Glomerular endothelial cell (primary cell): ENCODE results near the gene VSIG10. TPM values are rescaled to one million over a fixed set of nuclear protein-coding genes. Genes with fewer than 3 reads are reported as not detected.
"Not testable (repeated sequence)": the region's sequence is repeated elsewhere in the genome, so short reads cannot be mapped to it uniquely, and the experiment has no call there.

Source experiments
- DNase-seq: peaks from one replicate; pipeline ENCODE4 v3.0.0-alpha.2; 2011; ENCODE audit warnings: low read depth, low spot score; ENCODE audit errors: extremely low read depth
- total RNA-seq: library from RNA; depleted of rRNA; stranded (reverse); fragments of >200 nt; gene quantifications from 2 replicates; pipeline ENCODE4 v1.2.3, GENCODE V29; 2015

Gene VSIG10, protein sequence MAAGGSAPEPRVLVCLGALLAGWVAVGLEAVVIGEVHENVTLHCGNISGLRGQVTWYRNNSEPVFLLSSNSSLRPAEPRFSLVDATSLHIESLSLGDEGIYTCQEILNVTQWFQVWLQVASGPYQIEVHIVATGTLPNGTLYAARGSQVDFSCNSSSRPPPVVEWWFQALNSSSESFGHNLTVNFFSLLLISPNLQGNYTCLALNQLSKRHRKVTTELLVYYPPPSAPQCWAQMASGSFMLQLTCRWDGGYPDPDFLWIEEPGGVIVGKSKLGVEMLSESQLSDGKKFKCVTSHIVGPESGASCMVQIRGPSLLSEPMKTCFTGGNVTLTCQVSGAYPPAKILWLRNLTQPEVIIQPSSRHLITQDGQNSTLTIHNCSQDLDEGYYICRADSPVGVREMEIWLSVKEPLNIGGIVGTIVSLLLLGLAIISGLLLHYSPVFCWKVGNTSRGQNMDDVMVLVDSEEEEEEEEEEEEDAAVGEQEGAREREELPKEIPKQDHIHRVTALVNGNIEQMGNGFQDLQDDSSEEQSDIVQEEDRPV
- total RNA-seq: 19.6 and 27.3 TPM in 2 replicates

DNA sequence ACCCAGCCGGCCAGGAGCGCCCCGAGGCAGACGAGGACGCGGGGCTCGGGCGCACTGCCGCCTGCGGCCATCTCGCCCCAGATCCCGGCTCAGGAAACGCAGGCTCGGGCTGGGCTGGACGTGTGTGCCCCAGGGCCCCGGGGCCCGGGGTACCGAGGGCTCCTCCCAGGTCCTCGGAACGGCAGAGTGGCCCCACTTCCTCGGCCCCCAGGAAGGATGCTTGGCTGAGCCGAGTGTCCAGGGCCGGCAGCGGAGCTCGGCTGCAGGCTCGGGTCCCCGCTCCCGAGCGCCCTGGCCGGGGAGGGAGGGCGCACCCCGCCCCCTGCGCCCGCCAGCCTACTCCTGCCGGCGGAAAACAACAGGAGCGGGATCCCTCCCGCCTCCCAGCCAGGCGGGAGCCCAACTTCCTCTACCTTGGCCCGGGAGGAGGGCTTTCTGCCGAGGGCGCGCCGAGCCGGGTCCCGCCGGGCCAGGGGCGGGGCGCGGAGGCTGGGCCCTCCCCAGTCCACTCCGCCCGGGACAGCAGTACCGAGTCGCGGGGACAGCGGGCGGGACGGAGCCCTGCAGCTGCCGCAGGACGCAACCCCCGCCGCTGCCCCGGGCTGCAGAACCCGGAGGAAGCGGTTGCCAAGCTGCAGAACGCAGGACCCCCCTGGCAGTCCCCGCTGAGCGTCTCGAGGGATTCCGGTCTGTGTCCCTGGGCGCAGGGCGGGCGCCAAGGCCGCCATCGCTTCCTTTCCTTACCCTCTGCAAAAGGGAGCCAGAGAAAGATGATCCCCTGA, at the start of gene VSIG10:
VSIG10 (minus strand) TSS at position 411 of the 782 bp plus-strand sequence; CDS start at position 71, 340 bp downstream.
- no peak for DNase-seq

DNA sequence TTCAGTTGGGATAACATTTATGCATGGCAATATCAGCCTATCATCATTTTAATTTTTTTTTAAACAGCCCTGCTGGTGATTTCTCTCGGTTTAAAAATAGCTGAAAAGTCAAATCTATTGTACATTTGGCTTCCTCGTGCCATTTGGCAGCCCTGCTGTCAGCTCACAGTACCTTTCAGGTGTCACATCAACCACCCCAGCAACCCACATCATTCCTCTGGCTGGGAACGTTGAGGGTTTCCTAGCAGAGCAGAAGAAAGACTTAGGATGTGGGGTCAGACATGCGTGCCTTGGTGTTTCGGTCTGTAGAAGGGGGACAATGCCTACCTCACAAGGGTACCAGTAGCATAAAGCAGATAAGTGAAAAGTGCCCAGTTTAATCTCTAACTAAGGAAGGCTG, 47.9 kb upstream of the VSIG10 start:
- DNase-seq: no peak

DNA sequence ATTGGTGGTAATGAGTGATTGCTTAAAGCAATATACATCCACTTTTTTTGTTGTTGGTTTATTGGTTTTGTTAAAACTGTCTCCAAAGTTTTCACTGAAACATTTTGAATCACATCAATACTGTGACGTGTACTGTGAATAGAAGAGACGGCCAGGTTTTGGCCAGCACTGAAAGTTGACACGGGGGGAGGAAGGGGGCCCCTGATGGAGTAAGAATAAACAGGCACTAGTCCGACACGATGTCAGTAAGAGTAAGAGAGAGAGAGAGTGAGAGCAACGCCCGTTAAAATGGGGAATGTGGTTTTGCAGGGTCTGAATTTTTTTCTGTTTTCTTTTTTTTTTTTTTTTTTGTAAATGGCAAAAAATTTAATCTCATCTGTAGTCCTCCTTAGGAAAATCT, 46.8 kb upstream of the VSIG10 start:
- no peak for DNase-seq

DNA sequence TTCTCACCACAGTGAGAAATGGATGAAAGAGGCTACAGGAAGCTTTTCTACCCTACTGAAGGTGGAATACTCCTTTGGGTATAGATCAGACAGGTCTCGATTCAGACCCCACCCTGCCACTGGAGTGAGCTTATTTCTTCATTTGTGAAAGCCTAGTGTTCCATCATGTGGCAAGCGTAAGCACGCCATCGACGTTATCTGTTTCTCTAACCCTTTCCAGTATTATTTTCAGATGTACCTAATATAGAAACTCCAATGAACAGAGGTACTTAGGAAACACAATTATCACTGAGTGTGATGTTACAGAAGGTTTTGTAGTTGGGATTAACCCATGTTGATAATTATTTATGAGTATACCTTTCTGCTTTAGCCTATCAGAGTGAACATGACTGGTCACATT, 44.5 kb upstream of the VSIG10 start:
- no peak for DNase-seq

DNA sequence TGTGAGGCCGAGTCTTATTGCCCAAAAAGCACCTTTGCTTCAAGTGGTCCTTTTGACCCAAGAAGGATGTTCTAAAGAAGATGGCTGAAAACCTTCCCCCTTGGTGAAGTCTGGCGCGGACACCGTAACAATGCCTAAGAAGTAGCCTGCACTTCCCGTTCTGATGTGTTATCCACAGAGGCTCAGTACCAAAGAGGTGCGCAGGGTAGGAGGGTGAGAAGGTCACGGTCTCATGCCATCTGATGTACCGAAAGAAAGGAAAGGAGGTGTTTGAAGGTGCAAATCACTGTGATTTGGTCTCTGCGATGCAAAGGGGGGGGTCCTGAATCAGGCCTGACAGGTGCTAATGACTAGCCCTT, 42.0 kb upstream of the VSIG10 start:
- no peak for DNase-seq

DNA sequence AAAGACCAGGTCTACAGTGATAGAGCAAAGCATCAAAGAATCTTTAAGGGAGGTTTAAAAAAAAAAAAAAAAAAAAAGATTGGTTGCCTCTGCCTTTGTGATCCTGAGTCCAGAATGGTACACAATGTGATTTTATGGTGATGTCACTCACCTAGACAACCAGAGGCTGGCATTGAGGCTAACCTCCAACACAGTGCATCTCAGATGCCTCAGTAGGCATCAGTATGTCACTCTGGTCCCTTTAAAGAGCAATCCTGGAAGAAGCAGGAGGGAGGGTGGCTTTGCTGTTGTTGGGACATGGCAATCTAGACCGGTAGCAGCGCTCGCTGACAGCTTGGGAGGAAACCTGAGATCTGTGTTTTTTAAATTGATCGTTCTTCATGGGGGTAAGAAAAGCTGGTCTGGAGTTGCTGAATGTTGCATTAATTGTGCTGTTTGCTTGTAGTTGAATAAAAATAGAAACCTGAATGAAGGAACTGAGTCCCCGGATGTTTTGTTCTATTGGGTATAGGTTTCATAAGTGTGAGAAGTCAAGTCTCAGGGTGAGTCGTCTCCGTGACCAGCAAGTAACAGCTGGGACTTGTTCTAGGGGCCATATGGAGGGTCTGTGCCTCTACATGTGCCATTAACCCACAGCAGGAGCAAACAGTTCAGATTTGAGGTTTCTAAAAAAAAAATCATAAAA, 41.4 kb upstream of the VSIG10 start:
- DNase-seq: no peak

DNA sequence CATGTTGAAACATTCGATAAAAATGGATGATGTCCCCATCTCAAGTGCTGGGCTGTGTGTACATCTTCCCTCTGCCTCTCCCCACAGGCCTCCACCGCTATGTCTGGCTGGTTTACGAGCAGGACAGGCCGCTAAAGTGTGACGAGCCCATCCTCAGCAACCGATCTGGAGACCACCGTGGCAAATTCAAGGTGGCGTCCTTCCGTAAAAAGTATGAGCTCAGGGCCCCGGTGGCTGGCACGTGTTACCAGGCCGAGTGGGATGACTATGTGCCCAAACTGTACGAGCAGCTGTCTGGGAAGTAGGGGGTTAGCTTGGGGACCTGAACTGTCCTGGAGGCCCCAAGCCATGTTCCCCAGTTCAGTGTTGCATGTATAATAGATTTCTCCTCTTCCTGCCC, 40.7 kb upstream of the VSIG10 start:
- no peak for DNase-seq

DNA sequence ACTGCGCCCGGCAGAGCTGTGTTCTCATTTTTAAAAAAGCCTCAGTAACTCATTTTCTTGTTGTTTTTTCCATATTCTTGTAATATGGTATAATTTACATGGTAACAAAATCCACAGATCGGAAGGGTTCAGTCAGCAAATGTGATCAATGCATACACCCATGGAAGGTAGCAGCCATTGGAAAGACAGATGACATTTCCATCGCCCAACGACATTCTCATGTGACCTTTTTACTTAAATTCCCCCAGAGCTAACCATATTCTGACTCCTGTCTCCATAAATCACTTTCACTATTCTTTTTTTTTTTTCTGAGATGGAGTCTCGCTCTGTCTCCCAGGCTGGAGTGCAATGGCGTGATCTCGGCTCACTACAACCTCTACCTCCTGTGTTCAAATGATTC, 37.0 kb upstream of the VSIG10 start:
- DNase-seq: no peak

DNA sequence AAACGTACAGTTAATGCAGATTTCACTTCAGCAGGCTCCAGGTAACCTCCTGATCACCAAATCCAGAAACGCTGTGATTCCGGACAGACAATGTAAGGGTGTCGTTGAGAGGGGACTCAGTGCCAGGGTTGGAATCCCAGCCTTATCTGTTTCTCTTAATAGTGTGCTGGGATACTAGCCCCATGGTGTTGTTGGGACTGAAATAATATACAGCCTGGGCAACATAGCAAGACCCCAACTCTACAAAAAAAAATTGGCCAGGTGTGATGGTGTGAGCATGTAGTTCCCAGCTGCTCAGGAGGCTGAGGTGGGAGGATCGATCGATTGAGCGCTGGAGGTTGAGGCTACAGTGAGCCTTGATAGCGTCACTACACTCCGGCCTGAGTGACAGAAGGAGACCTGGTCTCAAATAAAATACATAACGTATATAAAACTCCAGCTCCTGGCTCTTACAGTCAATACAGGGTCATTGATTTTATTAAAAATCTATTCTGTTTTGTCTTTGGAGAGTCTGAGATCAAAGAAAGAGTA, 33.4 kb upstream of the VSIG10 start:
- no peak for DNase-seq

DNA sequence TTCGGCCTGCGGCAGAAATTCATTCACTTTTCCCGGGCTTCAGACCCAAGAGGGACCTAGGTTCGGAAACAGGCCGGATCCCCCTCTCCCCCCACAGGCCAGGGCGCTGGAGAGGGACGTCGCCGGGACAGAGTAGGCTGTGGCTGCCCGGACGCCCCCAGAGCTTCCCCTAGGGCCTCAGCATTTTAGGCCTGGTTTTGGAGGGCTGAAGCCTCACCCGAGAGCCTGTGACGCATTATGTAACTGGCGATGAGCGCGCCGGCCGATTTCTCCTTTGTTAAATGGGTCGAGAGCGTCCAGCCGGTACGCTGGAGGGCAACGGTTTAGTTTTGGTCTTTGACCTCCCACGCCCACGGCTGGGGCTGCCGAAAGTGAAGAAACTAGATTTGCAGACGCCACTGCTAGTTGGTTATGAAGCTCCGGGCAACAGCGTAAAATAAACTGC, 32.8 kb upstream of the VSIG10 start:
- DNase-seq: no peak

DNA sequence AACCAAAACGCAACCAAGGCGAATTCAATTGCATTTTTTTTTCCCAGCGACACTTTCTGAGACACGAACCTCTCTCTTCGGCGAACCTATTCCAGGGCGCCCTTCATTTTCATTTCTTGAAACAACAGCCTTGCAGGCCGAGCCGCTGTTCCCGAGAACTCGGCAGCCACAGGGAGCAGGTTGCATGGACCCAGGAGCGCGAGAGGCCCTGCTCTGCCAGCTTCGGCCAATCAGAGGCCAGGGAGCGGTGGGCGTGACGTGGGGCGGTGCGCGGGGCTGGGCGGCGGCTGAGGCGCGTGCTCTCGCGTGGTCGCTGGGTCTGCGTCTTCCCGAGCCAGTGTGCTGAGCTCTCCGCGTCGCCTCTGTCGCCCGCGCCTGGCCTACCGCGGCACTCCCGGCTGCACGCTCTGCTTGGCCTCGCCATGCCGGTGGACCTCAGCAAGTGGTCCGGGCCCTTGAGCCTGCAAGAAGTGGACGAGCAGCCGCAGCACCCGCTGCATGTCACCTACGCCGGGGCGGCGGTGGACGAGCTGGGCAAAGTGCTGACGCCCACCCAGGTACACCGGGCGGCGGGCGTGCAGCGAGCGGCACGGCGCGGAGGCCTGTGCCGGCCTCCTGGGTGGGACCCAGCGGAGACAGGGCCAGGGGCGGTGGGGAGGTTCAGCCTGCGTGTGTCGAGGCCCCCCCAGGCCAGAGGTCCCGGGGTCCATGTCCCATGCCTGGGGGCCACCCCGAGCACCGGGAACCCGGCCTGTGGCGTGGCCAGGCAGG, 32.2 kb upstream of the VSIG10 start, which contains the start of gene PEBP1:
PEBP1 (plus strand) TSS at position 337 of the 771 bp plus-strand sequence; CDS start at position 423, 86 bp downstream.
- no peak for DNase-seq

DNA sequence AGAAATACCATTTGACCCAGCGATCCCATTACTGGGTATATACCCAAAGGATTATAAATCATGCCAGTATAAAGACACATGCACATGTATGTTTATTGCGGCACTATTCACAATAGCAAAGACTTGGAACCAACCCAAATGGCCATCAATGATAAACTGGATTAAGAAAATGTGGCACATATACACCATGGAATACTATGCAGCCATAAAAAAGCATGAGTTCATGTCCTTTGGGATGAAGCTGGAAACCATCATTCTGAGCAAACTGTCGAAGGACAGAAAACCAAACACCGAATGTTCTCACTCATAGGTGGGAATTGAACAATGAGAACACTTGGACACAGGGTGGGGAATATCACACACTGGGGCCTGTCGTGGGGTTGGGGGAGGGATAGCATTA, 25.6 kb upstream of the VSIG10 start:
- not testable (repeated sequence) for DNase-seq

DNA sequence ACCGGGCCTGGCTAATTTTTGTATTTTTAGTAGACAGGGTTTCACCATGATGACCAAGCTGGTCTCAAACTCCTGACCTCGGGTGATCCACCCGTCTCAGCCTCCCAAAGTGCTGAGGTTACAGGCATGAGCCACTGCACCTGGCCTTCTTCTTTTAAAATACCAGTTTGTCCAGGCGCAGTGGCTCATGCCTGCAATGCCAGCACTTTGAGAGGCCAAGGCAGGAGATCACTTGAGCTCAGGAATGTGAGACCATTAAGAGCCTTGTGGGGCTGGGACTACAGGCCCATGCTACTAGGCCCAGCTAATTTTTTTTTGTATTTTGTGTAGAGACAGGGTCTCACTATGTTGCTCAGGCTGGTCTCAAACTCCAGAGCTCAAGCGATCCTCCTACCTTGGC, 24.1 kb upstream of the VSIG10 start:
- no peak for DNase-seq

DNA sequence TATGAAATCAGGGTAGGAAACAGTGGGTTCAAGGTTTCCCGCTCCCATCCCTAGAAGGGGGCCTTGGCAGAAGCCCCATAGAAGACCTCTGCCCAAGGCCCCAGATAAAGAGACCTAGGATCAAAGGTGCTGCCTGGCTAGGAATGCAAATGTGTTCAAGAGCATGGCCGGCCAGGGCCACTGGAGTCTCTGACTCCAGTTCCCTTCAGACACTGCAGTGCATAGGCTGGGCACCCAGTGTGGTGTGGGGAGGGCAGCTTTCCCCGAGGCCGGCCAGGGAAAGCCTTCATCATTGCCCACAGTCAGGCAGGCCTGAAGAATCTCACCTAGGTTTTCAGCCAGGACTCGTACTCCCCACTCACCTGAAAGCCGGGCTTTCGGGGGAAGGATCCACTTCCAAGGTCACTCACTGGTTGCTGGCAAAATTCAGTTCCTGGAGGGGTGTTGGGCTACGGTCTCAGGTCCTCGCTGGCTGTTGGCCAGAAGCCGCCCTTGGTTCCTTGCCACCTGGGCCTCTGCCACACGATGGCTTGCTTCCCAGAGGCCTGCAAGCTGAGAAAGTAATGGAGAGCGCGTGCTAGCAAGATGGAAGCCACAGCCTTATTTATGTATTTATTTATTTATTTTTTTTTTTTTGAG, 22.4 kb upstream of the VSIG10 start:
- no peak for DNase-seq

DNA sequence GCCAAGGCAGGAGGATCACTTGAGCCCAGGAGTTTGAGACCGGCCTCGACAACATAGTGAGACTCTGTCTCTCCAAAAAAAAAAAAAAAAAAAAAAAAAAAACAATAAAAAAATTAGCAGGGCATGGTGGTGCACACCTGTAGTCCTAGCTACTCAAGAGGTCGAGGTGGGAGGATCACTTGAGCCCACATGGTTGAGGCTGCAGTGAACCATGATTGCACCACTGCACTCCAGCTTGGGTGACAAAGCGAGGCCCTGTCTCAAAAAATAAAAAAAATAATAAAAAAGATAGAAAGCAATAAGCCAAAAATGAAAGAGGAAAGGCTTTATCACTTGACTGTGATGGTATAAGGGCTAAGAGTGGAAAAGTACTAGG, 21.9 kb upstream of the VSIG10 start:
- no peak for DNase-seq

DNA sequence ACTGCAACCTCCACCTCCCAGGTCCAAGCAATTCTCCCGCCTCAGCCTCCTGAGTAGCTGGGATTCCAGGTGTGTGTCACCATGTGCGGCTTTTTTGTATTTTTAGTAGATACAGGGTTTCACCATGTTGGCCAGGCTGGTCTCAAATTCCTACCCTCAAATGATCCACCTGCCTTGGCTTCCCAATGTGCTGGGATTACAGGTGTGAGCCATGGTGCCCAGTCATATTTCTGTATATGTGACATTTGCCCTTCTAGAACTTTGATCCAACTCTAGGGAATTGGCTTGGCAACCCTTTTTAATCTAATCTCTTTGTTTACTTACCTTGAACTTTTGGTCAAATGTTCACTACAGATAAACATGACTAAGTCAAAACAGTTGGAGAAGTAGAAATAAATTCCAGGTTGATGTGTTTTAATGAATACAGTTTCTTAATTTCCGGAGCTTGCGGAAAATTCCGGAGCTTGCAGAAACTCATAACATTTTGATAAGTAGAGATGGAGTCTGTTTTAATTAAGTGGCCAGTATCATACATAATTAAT, 20.6 kb upstream of the VSIG10 start:
- DNase-seq: no peak

DNA sequence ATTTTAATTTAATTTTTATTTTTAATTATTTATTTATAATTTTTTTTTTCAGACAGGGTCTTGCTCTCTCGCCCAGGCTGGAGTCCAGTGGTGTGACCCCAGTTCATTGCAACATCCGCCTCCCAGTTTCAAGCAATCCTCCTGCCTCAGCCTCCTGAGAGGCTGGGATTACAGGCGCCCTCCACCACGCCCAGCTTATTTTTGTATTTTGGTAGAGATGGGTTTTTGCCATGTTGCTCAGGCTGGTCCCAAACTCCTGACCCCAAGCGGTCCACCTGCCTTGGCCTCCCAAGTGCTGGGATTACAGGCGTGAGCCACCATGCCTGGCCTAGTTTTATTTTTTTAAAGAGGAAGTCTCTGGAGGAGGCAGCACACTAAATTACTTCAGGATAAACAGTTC, 18.5 kb upstream of the VSIG10 start:
- DNase-seq: no peak

DNA sequence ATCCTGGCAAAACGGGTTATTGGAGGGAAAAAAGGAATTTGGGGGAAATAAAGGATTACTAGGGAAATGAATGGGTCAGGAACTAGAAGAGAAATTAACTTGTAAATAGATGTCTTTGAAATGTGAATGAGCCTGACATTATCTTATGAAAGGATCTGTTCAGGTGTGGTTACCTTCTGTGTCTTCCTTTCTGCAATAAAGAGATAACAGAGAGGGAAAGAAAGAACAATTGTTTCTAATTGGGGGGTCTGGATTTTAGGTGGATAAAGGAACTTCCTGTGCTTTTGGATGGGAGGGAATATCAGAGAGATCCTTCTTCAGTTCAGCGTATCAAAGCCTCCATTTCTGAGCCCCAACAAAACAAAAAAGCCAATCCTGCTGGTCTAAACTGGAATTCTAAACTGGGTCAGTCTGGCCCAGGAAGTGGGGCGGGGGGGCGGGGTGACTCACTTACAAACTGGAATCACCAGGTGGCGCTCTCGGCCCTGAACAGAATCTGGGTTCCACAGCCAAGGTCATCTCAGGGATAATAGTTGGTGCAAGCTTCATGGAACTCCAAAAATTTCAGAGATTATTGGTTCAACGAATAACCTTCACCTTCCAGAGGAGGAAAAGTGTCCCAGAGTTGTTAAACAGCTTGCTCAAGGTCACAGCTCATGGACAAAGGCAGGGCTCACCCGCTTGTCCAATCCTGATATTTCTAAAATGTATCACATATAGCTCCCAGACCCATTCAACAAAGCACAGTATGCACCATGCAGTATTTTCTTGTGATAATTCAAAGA, 17.0 kb upstream of the VSIG10 start:
- DNase-seq: no peak

DNA sequence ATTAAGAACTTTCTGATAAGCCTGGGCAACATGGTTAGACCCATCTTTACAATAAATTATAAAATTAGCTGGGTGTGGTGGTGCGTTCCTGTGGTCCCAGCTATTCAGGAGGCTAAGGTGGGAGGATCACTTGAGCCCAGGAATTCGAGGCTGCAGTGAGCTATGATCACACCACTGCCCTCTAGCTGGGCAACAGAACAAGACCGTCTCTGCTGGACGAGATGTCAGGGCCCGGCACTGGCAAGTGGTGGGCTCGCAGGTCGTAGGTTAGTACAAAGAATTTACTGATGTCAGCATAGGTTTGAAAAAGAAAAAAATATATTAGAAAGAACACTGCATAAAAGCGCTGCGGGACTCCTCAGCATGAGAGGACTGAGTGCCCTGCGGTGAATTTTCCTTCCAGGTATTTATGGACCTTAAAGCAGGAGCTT, 15.7 kb upstream of the VSIG10 start:
- no peak for DNase-seq
